ENCODE results near the gene TBC1D22A. TPM values are rescaled to one million over a fixed set of nuclear protein-coding genes. Genes with fewer than 3 reads are reported as not detected.

TBC1D22A gene
- total and polyA plus RNA-seq, 10 of the 15 experiments (the other 5 are each of a cell fraction or from before 2014, with no cell fraction given) = 0.63 to 44.7 (median 27.4) TPM

- POLR2A ChIA-PET = no interaction called here
- in situ Hi-C loops (cut with MboI) = no loop called here
- RAD21 ChIA-PET (ENCODE audit: unreplicated experiment) = no interaction called here
- no peak for FAIRE-seq
- no peak overlapping the region for H2AFZ ChIP-seq (ENCODE audit: control insufficient read depth, low read depth, low read length)
- no TSS peak for BruUV-seq (replicated peaks)
- ATAC-seq = no peak
- CTCF ChIA-PET = no interaction called here
- H3K79me2 ChIP-seq (ENCODE audit: control insufficient read depth, insufficient read depth, low read length) = no peaks in the 10 kb centered on the region; the same call in 1 of the 2 replicates
- H3K36me3 ChIP-seq (ENCODE audit: control insufficient read depth in 2 of 2, insufficient read depth in 2 of 2, low read length in 1 of 2) = peaks cover 12 to 25% of the 10 kb centered on the region in 2 experiments; a peak in 3 of 4 replicates
- H3K9ac ChIP-seq (ENCODE audit: control insufficient read depth, insufficient read depth, low read length) = no peak overlapping the region
- no peak overlapping the region for H3K4me3 ChIP-seq
- H3K4me1 ChIP-seq (ENCODE audit: control insufficient read depth, insufficient read depth, low read length) = no peaks in the 10 kb centered on the region
- 98% methylated on average over 5 of the region's 5 CpGs for WGBS (ENCODE audit: insufficient coverage, insufficient replicate concordance, low lambda C conversion rate, missing lambda C conversion rate)
- TF ChIP-seq RB1 (IDR thresholded peaks at IDR 0.05; ENCODE audit: borderline replicate concordance) (no peak), REST (IDR thresholded peaks at IDR 0.05; ENCODE audit: low read depth, low read length) (no peak), TBL1XR1 (IDR thresholded peaks at IDR 0.05; ENCODE audit: low read depth, low read length) (no peak)
- TF ChIP-seq, protein P1, sequence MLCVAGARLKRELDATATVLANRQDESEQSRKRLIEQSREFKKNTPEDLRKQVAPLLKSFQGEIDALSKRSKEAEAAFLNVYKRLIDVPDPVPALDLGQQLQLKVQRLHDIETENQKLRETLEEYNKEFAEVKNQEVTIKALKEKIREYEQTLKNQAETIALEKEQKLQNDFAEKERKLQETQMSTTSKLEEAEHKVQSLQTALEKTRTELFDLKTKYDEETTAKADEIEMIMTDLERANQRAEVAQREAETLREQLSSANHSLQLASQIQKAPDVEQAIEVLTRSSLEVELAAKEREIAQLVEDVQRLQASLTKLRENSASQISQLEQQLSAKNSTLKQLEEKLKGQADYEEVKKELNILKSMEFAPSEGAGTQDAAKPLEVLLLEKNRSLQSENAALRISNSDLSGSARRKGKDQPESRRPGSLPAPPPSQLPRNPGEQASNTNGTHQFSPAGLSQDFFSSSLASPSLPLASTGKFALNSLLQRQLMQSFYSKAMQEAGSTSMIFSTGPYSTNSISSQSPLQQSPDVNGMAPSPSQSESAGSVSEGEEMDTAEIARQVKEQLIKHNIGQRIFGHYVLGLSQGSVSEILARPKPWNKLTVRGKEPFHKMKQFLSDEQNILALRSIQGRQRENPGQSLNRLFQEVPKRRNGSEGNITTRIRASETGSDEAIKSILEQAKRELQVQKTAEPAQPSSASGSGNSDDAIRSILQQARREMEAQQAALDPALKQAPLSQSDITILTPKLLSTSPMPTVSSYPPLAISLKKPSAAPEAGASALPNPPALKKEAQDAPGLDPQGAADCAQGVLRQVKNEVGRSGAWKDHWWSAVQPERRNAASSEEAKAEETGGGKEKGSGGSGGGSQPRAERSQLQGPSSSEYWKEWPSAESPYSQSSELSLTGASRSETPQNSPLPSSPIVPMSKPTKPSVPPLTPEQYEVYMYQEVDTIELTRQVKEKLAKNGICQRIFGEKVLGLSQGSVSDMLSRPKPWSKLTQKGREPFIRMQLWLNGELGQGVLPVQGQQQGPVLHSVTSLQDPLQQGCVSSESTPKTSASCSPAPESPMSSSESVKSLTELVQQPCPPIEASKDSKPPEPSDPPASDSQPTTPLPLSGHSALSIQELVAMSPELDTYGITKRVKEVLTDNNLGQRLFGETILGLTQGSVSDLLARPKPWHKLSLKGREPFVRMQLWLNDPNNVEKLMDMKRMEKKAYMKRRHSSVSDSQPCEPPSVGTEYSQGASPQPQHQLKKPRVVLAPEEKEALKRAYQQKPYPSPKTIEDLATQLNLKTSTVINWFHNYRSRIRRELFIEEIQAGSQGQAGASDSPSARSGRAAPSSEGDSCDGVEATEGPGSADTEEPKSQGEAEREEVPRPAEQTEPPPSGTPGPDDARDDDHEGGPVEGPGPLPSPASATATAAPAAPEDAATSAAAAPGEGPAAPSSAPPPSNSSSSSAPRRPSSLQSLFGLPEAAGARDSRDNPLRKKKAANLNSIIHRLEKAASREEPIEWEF (IDR thresholded peaks at IDR 0.05; ENCODE audit: insufficient replicate concordance, low read depth, low read length) = no peak
- SMC1A ChIA-PET (ENCODE audit: uncharacterized antibody, unreplicated experiment) = no interaction called here
- H3K27ac ChIP-seq (ENCODE audit: control insufficient read depth, insufficient read depth) = no peak overlapping the region
- intact Hi-C loops (cut with micrococcal nuclease; ENCODE audit: unreplicated experiment) = no loop called here
- DNase-seq (ENCODE audit: low read depth, low spot score) = no peak
- H3K9me3 ChIP-seq (replicated peaks; ENCODE audit: control insufficient read depth, insufficient read depth, low read length) = no peaks in the 10 kb centered on the region
- no peak overlapping the region for H3K4me2 ChIP-seq (ENCODE audit: control insufficient read depth, insufficient read depth)
- H3K27me3 ChIP-seq (replicated peaks in 1 of 2; ENCODE audit: control insufficient read depth in 2 of 2, insufficient read depth in 2 of 2, low read length in 1 of 2) = no peaks in the 10 kb centered on the region
- no peaks in the 10 kb centered on the region for H4K20me1 ChIP-seq (ENCODE audit: control insufficient read depth, insufficient read depth)
These were observed 244.4 kb downstream of the TBC1D22A start for GRCh38 chr22:47006869-47007268.

All from GM12878 (cell line).